Endothelial cell of umbilical vein (primary cell): ENCODE results near the gene CMC1. TPM values are rescaled to one million over a fixed set of nuclear protein-coding genes. Genes with fewer than 3 reads are reported as not detected.

Experiments used
- BruUV-seq: library from RNA; stranded (reverse); fragments of 400-500 nt; replicated peaks from 2 replicates; lab custom pipeline; 2021; lab: Mats Ljungman, UMichigan
- CTCF ChIA-PET: fragments of 300-600, 350-600 bp; sonication (Branson Sonifier 250); formaldehyde crosslinking; loops from one replicate; lab custom pipeline; 2021; ENCODE audit warnings: antibody characterized with exemption, inconsistent platforms; lab: Charles Lee
- POLR2A ChIA-PET: fragments of 300-600, 350-600 bp; sonication (Branson Sonifier 250); formaldehyde crosslinking; loops from one replicate; lab custom pipeline; 2021; ENCODE audit warnings: antibody characterized with exemption, inconsistent platforms; lab: Charles Lee
- DNase-seq: peaks from one replicate; pipeline ENCODE4 v3.0.0-alpha.2; 2011; ENCODE audit warnings: low read depth, low spot score
- FAIRE-seq: peaks from 2 replicates; lab custom pipeline; 2011; peaks lifted over from hg19 to GRCh38; lab: Jason Lieb, UNC
- H2AFZ ChIP-seq: 2 replicates; pipeline ENCODE4 v1.6.0; 2012; ENCODE audit warnings: low read depth, low read length, control low read depth, inconsistent platforms
- H3K27ac ChIP-seq: 2 replicates; pipeline ENCODE4 v1.5.1; 2011; ENCODE audit warnings: low read depth, mild to moderate bottlenecking, control low read depth, low read length, moderate library complexity; ENCODE audit not compliant: insufficient read depth
- H3K27me3 ChIP-seq, 2 experiments: 2 replicates each; pipeline versions ENCODE4 v1.6.0 to v1.6.1; 2011; ENCODE audit warnings: low read length in 2 of 2, mixed read lengths in 1 of 2; ENCODE audit not compliant: control insufficient read depth in 2 of 2, insufficient read depth in 2 of 2
- H3K36me3 ChIP-seq, 2 experiments: 2 replicates in 1 of 2; 3 replicates in 1 of 2; pipeline ENCODE4 v1.5.1; 2011; ENCODE audit warnings: low read length in 2 of 2, mild to moderate bottlenecking in 1 of 2, moderate library complexity in 1 of 2; ENCODE audit not compliant: control insufficient read depth in 2 of 2, insufficient read depth in 2 of 2; ENCODE audit errors: extremely low read depth in 1 of 2
- H3K4me1 ChIP-seq: 3 replicates; pipeline ENCODE4 v1.5.1; 2011; ENCODE audit warnings: mild to moderate bottlenecking, low read length; ENCODE audit not compliant: control insufficient read depth, insufficient read depth; ENCODE audit errors: extremely low read depth
- H3K4me2 ChIP-seq: 2 replicates; pipeline ENCODE4 v1.6.1; 2011; ENCODE audit warnings: low read length, control low read depth, mixed read lengths; ENCODE audit not compliant: insufficient read depth
- H3K4me3 ChIP-seq, 3 experiments: fragments of 200-600 bp in 1 of 3; sonication (generic), shearing (Covaris generic) in 1 of 3; replicated peaks in 1 of 3; 2 replicates each; pipeline ENCODE4 v1.5.1; 2011 to 2016; ENCODE audit warnings: control low read depth in 3 of 3, low read length in 3 of 3, mild to moderate bottlenecking in 2 of 3, inconsistent platforms in 1 of 3, low read depth in 1 of 3, moderate library complexity in 1 of 3; ENCODE audit not compliant: insufficient read depth in 1 of 3
- H3K79me2 ChIP-seq: 2 replicates; pipeline ENCODE4 v1.6.0; 2012; ENCODE audit warnings: low read length, inconsistent platforms; ENCODE audit not compliant: control insufficient read depth, insufficient read depth
- H3K9ac ChIP-seq: replicated peaks from 2 replicates; pipeline ENCODE3; 2011; ENCODE audit warnings: low read length, control low read depth; ENCODE audit not compliant: insufficient read depth; ENCODE audit errors: extremely low read depth
- H3K9me1 ChIP-seq: replicated peaks from 3 replicates; pipeline ENCODE4 v1.6.0; 2011; ENCODE audit warnings: mild to moderate bottlenecking, low read length; ENCODE audit not compliant: control insufficient read depth, insufficient read depth; ENCODE audit errors: extremely low read depth
- H3K9me3 ChIP-seq: replicated peaks from 2 replicates; pipeline ENCODE4 v1.5.1; 2012; ENCODE audit warnings: low read length, inconsistent platforms; ENCODE audit not compliant: control insufficient read depth, insufficient read depth
- H4K20me1 ChIP-seq: replicated peaks from 2 replicates; pipeline ENCODE3; 2011; ENCODE audit warnings: mild to moderate bottlenecking, low read length; ENCODE audit not compliant: control insufficient read depth, insufficient read depth; ENCODE audit errors: extremely low read depth
- CTCF ChIP-seq, 2 donors: IDR thresholded peaks; 1 replicate in 1 of 2; 2 replicates in 1 of 2; pipeline ENCODE4 v1.5.1; 2011; ENCODE audit warnings: low read length in 2 of 2, mild to moderate bottlenecking in 2 of 2, moderate library complexity in 2 of 2, control low read depth in 1 of 2, inconsistent platforms in 1 of 2, low read depth in 1 of 2; ENCODE audit not compliant: insufficient read depth in 1 of 2; ENCODE audit errors: extremely low read depth in 1 of 2
- EZH2 ChIP-seq: IDR thresholded peaks from 2 replicates; pipeline ENCODE4 v1.6.1; 2012; ENCODE audit warnings: borderline replicate concordance, low read depth, mild to moderate bottlenecking, moderate library complexity, low read length, inconsistent platforms; ENCODE audit not compliant: severe bottlenecking
- FOS ChIP-seq: IDR thresholded peaks from 2 replicates; pipeline ENCODE4 v1.6.1; 2011; ENCODE audit warnings: mild to moderate bottlenecking, low read length, moderate library complexity, borderline replicate concordance; ENCODE audit not compliant: insufficient read depth
- GATA2 ChIP-seq: IDR thresholded peaks from 2 replicates; pipeline ENCODE4 v1.7.0; 2011; ENCODE audit warnings: low read depth, mild to moderate bottlenecking, moderate library complexity, mixed read lengths, low read length; ENCODE audit not compliant: insufficient read length, insufficient read depth
- JUN ChIP-seq: IDR thresholded peaks from 2 replicates; pipeline ENCODE4 v1.6.1; 2011; ENCODE audit warnings: borderline replicate concordance, low read depth; ENCODE audit not compliant: insufficient read length, insufficient read depth
- MYC ChIP-seq: IDR thresholded peaks from one replicate; pipeline ENCODE4 v1.6.1; 2011; ENCODE audit warnings: mild to moderate bottlenecking, low read depth, low read length
- POLR2A ChIP-seq: IDR thresholded peaks from 2 replicates; pipeline ENCODE4 v1.6.1; 2012; ENCODE audit warnings: low read depth, mild to moderate bottlenecking, control low read depth, low read length
- POLR2AphosphoS5 ChIP-seq: IDR thresholded peaks from 2 replicates; pipeline ENCODE4 v1.6.1; 2012; ENCODE audit warnings: low read depth, mild to moderate bottlenecking, control low read depth, low read length, moderate library complexity; ENCODE audit not compliant: insufficient read depth
- dilution Hi-C: fragments of 300-500 bp; cut with MboI; formaldehyde crosslinking; loops from one replicate; pipeline ENCODE4 v1.15.0; 2019; ENCODE audit warnings: low sequenced_read_pairs; ENCODE audit not compliant: extremely low pct_ligation_motif_present
- intact Hi-C: fragments of 100-400 bp; cut with micrococcal nuclease; formaldehyde crosslinking; loops from one replicate; pipeline ENCODE4 v1.10.0; 2022
- polyA plus RNA-seq, 4 experiments: library from polyadenylated mRNA; depleted of rRNA in 3 of 4; stranded (reverse) in 3 of 4; unstranded in 1 of 4; fragments of >200 nt; gene quantifications; 2 replicates each; pipeline versions ENCODE4 v1.2.1 to v1.2.3, GENCODE V29; 2011 to 2012; ENCODE audit warnings: missing spikeins in 1 of 4
- total RNA-seq: library from RNA; stranded (reverse); gene quantifications from 2 replicates; pipeline ENCODE4 v1.2.3, GENCODE V29; 2021
- TF ChIP-seq, protein P1 (sequence below): IDR thresholded peaks from 2 replicates; pipeline ENCODE4 v1.6.1; 2011; ENCODE audit not compliant: insufficient read depth, insufficient read length

Gene CMC1
- total and polyA plus RNA-seq, 2 donors (not counting 3 experiments of a cell fraction or from before 2014, with no cell fraction given), result 13.1 to 18.6 TPM

GRCh38 chr3:28280781-28281180 lies 39.4 kb downstream of the CMC1 start:
- H3K27ac ChIP-seq, result no peak overlapping the region
- H3K9ac ChIP-seq, result no peak overlapping the region
- no peaks in the 10 kb centered on the region for H3K36me3 ChIP-seq
- H3K4me1 ChIP-seq, result no peaks in the 10 kb centered on the region
- CTCF ChIA-PET, result no interaction called here
- DNase-seq (no peak), FAIRE-seq (no peak)
- POLR2A ChIA-PET, result no interaction called here
- H4K20me1 ChIP-seq, result no peaks in the 10 kb centered on the region
- no TSS peak for BruUV-seq
- no peak overlapping the region for H2AFZ ChIP-seq
- H3K9me1 ChIP-seq, result no peaks in the 10 kb centered on the region
- intact Hi-C loops, result no loop called here
- dilution Hi-C loops, result no loop called here
- no peak overlapping the region for H3K4me2 ChIP-seq
- H3K27me3 ChIP-seq, result no peaks in the 10 kb centered on the region
- no peaks in the 10 kb centered on the region for H3K79me2 ChIP-seq
- TF ChIP-seq, protein P1, sequence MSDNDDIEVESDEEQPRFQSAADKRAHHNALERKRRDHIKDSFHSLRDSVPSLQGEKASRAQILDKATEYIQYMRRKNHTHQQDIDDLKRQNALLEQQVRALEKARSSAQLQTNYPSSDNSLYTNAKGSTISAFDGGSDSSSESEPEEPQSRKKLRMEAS, result no peak
- TF ChIP-seq FOS, result no peak
- no peak for TF ChIP-seq CTCF (IDR thresholded peaks at IDR 0.05; ENCODE audit: extremely low read depth in 1 of 2, insufficient read depth in 1 of 2, low read depth in 1 of 2, low read length in 2 of 2)
- no peak for TF ChIP-seq EZH2
- no peak for TF ChIP-seq GATA2
- no peak for TF ChIP-seq POLR2A
- TF ChIP-seq MYC, result no peak
- no peak for TF ChIP-seq POLR2AphosphoS5
- TF ChIP-seq JUN, result no peak
- no peaks in the 10 kb centered on the region for H3K9me3 ChIP-seq
- H3K4me3 ChIP-seq, result no peak overlapping the region
